Large intestine (tissue), 3 donors: ENCODE measurements around the gene MS4A18. TPM values are rescaled to one million over a fixed set of nuclear protein-coding genes. Genes with fewer than 3 reads are reported as not detected.
"Not testable (repeated sequence)": the region's sequence is repeated elsewhere in the genome, so short reads cannot be mapped to it uniquely, and the experiment has no call there.

ENCODE experiments used
- DNase-seq, 2 donors: peaks; one replicate each; pipeline versions ENCODE4 v3.0.0 to v3.0.0-alpha.2; 2013
- H3K27ac ChIP-seq: one replicate; pipeline ENCODE4 v1.5.1; 2013; ENCODE audit warnings: low read length
- H3K27me3 ChIP-seq: 2 replicates; pipeline ENCODE4 v1.6.1; 2013; ENCODE audit warnings: low read length; ENCODE audit not compliant: control insufficient read depth, insufficient read depth
- H3K36me3 ChIP-seq: 2 replicates; pipeline ENCODE4 v1.6.1; 2013; ENCODE audit warnings: low read length; ENCODE audit not compliant: control insufficient read depth, insufficient read depth
- H3K4me1 ChIP-seq: one replicate; pipeline ENCODE4 v1.6.1; 2013; ENCODE audit warnings: low read length; ENCODE audit not compliant: control insufficient read depth, insufficient read depth
- H3K4me3 ChIP-seq: one replicate; pipeline ENCODE4 v1.5.1; 2013; ENCODE audit warnings: low read length
- H3K9me3 ChIP-seq: one replicate; pipeline ENCODE4 v1.6.1; 2013; ENCODE audit warnings: mild to moderate bottlenecking, low read depth, low read length, moderate library complexity; ENCODE audit not compliant: control insufficient read depth
- WGBS: methylation state at CpG from one replicate; pipeline ENCODE4 v1.1.5; 2013; ENCODE audit warnings: low lambda C conversion rate; ENCODE audit not compliant: insufficient coverage; 5-methylcytosine and 5-hydroxymethylcytosine counted together
- polyA plus RNA-seq: library from polyadenylated mRNA; unstranded; fragments of 120-200 nt; gene quantifications from one replicate; pipeline ENCODE4 v1.2.1, GENCODE V29; 2013

The MS4A18 gene
- polyA plus RNA-seq, 1 donor, result 0.30 TPM

DNA sequence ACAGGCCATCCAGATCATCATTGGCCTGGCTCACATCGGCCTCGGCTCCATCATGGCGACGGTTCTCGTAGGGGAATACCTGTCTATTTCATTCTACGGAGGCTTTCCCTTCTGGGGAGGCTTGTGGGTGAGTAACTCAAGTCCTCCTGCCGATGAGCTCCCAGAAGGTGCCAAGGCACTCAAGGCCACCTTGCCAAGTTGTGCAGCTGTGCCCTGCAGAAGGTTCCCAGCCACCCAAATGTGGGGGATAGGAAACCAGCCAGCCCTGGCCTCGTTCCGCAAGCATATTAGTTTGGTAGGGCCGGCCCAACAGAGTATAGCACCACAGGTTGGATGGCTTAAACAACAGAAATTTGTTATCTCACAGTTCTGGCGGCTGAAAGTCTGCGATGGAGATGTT is 21.1 kb upstream of the MS4A18 start:
- H3K27ac ChIP-seq, result no peak overlapping the region
- H3K27me3 ChIP-seq, result no peaks in the 10 kb centered on the region
- H3K9me3 ChIP-seq, result no peaks in the 10 kb centered on the region
- H3K4me3 ChIP-seq, result no peak overlapping the region
- H3K4me1 ChIP-seq, result peaks cover 26% of the 10 kb centered on the region
- no peak for DNase-seq
- WGBS, result 100% methylated on average over 1 of the region's 12 CpGs
- peaks cover 4% of the 10 kb centered on the region for H3K36me3 ChIP-seq

GRCh38 chr11:60705895-60706294 is 18.6 kb upstream of the MS4A18 start:
- Histone ChIP-seq H3K27me3 (no peaks in the 10 kb centered on the region), H3K4me1 (peaks cover 42% of the 10 kb centered on the region), H3K27ac (no peak overlapping the region), H3K9me3 (no peaks in the 10 kb centered on the region), H3K36me3 (peaks cover 4% of the 10 kb centered on the region), H3K4me3 (no peak overlapping the region)
- no CpG with 5 or more reads among the region's 5 CpGs for WGBS
- DNase-seq, result no peak

DNA sequence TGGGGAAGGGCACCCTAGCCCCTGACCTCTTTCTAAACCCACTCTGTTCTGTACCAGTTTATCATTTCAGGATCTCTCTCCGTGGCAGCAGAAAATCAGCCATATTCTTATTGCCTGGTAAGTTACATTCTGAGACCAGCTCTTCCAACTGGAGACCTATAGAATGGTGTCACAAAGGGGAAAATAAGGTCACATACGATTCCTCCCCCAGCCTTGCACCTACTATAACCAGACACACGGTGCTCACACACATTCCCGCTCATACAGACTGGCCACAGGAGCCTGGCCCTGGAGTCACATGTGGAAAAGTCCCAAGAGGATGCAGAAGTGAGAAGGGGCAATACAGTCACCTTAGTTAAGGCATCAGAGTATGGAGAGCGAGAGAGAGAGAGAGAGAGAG is 17.6 kb upstream of the MS4A18 start:
- Histone ChIP-seq H3K4me3 (no peak overlapping the region), H3K9me3 (no peaks in the 10 kb centered on the region), H3K27ac (no peak overlapping the region), H3K4me1 (peaks cover 44% of the 10 kb centered on the region), H3K36me3 (peaks cover 4% of the 10 kb centered on the region), H3K27me3 (no peaks in the 10 kb centered on the region)
- WGBS, result no CpG with 5 or more reads among the region's 5 CpGs
- no peak for DNase-seq

- Histone ChIP-seq H3K27ac (peak overlapping the region; percentile 78), H3K36me3 (no peaks in the 10 kb centered on the region), H3K9me3 (peaks cover 9% of the 10 kb centered on the region), H3K4me1 (peaks cover 57% of the 10 kb centered on the region), H3K27me3 (no peaks in the 10 kb centered on the region), H3K4me3 (no peak overlapping the region)
- 92% methylated on average over 2 of the region's 4 CpGs for WGBS
- no peak for DNase-seq
Measured at GRCh38 chr11:60710482-60710881, 14.0 kb upstream of the MS4A18 start.

DNA sequence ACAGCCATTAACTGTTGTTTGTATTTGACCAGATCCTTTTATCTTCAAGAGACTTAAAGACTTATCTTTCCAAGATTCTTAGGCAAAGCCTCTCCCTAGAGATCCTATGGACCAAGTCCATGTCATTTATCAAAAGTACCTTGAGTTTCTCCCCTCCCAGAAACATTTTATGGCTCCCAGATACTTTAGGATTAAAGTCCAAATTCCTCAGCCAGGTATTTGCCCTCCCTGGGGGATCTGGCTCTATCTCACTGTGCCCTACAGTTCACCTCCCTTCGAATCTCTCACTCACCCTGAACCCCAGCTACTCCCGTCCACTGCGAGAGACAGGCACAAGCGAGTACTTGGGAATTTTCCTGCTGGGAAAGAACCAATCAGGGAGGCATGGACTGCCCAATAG is 13.2 kb upstream of the MS4A18 start:
- Histone ChIP-seq H3K27me3 (no peaks in the 10 kb centered on the region), H3K9me3 (peaks cover 9% of the 10 kb centered on the region), H3K4me3 (no peak overlapping the region), H3K36me3 (no peaks in the 10 kb centered on the region), H3K27ac (peak overlapping the region; percentile 78), H3K4me1 (peaks cover 54% of the 10 kb centered on the region)
- DNase-seq, result peak; percentile 78 to 89
- no CpG with 5 or more reads among the region's 4 CpGs for WGBS

DNA sequence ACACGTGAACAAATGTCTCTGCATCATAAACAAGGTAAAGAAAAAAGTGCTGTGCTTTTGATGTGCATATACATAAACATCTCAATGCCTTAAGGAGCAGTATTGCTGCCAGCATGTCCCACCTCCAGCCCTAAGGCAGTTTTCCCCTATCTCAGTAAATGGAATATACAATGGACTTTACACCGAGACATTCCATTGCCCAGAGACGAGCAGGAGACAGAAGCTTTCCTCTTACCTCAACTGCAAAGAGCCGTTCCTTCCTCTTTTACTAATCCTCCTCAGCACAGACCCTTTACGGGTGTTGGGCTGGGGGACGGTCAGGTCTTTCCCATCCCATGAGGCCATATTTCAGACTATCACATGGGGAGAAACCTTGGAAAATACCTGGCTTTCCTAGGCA is 11.1 kb upstream of the MS4A18 start:
- H3K9me3 ChIP-seq, result peaks cover 22% of the 10 kb centered on the region
- peak; percentile 35 to 76 for DNase-seq
- H3K4me3 ChIP-seq, H3K36me3 ChIP-seq, H3K27me3 ChIP-seq: not testable (repeated sequence)
- no CpG with 5 or more reads among the region's 6 CpGs for WGBS
- peak overlapping the region; percentile 78 for H3K27ac ChIP-seq
- peaks cover 48% of the 10 kb centered on the region for H3K4me1 ChIP-seq

- H3K4me1 ChIP-seq, result peaks cover 24% of the 10 kb centered on the region
- WGBS, result no CpG with 5 or more reads among the region's 5 CpGs
- H3K36me3 ChIP-seq, result no peaks in the 10 kb centered on the region
- H3K4me3 ChIP-seq, result no peak overlapping the region
- peaks cover 26% of the 10 kb centered on the region for H3K9me3 ChIP-seq
- DNase-seq, result no peak
- no peaks in the 10 kb centered on the region for H3K27me3 ChIP-seq
- peak overlapping the region; percentile 89 for H3K27ac ChIP-seq
Measured at GRCh38 chr11:60717956-60718355, 6.6 kb upstream of the MS4A18 start.

GRCh38 chr11:60718524-60719316 is 5.8 kb upstream of the MS4A18 start:
- Histone ChIP-seq H3K4me1 (peaks cover 21% of the 10 kb centered on the region), H3K27ac (peak overlapping the region; percentile 89), H3K36me3 (no peaks in the 10 kb centered on the region), H3K9me3 (peaks cover 26% of the 10 kb centered on the region), H3K4me3 (no peak overlapping the region), H3K27me3 (no peaks in the 10 kb centered on the region)
- DNase-seq, result no peak
- 100% methylated on average over 1 of the region's 10 CpGs for WGBS

DNA sequence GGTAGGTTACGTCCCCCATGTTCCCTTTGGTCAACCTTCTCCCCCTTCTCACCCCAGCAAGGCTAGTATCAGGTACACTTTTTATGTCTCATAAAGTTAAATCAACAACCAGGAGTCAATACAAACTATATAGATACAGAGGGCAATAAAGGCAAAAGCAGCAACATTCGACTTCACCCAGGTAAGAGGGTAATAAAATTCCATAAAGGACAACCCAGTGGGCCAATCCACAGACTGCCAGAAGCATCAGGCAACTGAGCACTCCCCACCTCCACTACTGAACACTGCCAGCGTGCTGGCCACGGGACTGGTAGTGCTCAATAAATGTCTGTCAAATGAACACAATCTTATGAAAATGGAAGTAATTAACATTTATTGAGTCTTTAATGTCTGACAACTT is 5.1 kb upstream of the MS4A18 start:
- Histone ChIP-seq H3K9me3 (peaks cover 23% of the 10 kb centered on the region), H3K4me1 (peaks cover 21% of the 10 kb centered on the region), H3K36me3 (no peaks in the 10 kb centered on the region), H3K27ac (peak overlapping the region; percentile 89), H3K27me3 (no peaks in the 10 kb centered on the region), H3K4me3 (no peak overlapping the region)
- DNase-seq, result peak; percentile 87 to 96
- WGBS, result no CpG with 5 or more reads among the region's 4 CpGs

DNA sequence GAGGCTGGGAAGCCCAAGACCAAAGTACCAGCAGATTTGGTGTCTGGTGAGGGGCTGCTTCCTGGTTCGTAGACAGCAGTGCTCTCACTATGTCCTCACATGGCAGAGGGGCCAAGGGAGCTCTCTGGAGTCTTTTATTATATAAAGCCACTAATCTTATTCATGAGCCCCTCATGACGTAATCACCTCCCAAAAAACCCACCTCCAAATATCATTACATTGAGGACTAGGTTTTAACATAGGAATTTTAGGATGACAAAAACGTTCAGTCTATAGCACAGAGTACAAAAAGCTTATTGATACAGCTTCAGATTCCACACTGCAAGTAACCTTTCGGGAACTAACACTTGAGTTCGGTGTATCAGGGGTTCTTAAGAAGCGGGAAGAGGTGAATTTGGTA is 4.1 kb upstream of the MS4A18 start:
- Histone ChIP-seq H3K4me1 (peaks cover 23% of the 10 kb centered on the region), H3K4me3 (no peak overlapping the region), H3K27me3 (no peaks in the 10 kb centered on the region), H3K9me3 (peaks cover 17% of the 10 kb centered on the region), H3K27ac (peak overlapping the region; percentile 89), H3K36me3 (no peaks in the 10 kb centered on the region)
- no CpG with 5 or more reads among the region's 6 CpGs for WGBS
- no peak for DNase-seq

GRCh38 chr11:60725592-60725991 is 1.1 kb downstream of the MS4A18 start:
- Histone ChIP-seq H3K27me3 (no peaks in the 10 kb centered on the region), H3K4me3 (no peak overlapping the region), H3K36me3 (no peaks in the 10 kb centered on the region), H3K9me3 (no peaks in the 10 kb centered on the region), H3K4me1 (peaks cover 15% of the 10 kb centered on the region), H3K27ac (no peak overlapping the region)
- no CpG with 5 or more reads among the region's 1 CpG for WGBS
- DNase-seq, result no peak
